HG03575 (cell line): Measurements from ENCODE around the gene LKAAEAR1.

ENCODE experiments used
- ATAC-seq: cut with Tn5 transposase; IDR thresholded peaks from one replicate; pipeline ENCODE4 v1.9.1; 2021; ENCODE audit not compliant: unreplicated experiment, insufficient number of reproducible peaks, low FRiP score; ENCODE audit errors: extremely low read depth

LKAAEAR1 gene

GRCh38 chr20:64057628-64058498 is 26.3 kb downstream of the LKAAEAR1 start:
- ATAC-seq, result no peak

DNA sequence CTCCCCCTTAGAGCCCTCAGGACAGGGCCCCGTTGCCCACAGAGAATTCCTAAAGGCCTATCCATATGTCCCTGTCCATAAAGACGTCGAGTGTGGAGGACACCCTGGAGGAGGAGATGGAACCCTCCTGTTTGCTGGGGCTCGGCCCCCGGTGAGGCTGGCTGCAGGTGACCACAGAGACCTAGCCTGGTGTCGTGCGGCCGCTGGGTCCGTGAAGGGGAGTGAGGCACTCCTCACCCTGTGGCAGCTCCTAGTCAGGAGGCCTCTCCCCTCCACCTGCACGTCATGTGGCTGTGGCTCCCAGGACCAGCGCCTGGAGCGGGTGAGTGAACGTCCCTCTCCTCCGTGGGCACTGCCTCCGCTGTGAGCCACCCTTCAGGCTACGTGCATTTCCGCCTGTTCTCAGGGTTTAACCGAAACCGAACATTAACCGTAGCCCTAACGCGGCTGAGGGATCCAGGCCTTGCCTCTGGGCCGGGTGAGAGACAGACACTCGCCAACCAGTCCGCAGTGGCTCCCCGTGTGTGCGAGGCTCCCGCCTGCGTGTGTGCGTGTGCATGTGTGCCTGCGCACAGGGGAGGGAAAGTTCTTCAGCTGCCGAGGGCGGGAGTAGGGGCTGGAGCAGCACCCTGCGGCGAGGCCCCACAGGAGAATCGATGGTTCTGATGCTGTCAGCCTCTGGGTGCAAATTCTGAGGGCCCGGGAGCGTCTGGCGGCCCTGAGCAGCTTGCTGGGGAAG is 27.1 kb downstream of the LKAAEAR1 start:
- ATAC-seq, result no peak

DNA sequence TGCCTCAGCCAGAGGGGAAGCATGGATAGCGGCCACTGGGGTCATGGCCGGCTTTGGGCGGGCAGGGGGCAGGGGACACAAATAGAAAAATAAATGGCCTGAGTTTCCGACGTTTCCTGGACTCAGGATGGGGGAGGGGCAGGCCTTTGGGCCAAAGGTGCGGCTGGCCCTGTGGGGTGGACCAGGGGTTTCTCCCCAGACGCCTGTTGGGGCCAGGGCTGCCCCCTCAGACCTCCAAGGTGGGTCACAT is 27.6 kb downstream of the LKAAEAR1 start:
- ATAC-seq, result no peak

DNA sequence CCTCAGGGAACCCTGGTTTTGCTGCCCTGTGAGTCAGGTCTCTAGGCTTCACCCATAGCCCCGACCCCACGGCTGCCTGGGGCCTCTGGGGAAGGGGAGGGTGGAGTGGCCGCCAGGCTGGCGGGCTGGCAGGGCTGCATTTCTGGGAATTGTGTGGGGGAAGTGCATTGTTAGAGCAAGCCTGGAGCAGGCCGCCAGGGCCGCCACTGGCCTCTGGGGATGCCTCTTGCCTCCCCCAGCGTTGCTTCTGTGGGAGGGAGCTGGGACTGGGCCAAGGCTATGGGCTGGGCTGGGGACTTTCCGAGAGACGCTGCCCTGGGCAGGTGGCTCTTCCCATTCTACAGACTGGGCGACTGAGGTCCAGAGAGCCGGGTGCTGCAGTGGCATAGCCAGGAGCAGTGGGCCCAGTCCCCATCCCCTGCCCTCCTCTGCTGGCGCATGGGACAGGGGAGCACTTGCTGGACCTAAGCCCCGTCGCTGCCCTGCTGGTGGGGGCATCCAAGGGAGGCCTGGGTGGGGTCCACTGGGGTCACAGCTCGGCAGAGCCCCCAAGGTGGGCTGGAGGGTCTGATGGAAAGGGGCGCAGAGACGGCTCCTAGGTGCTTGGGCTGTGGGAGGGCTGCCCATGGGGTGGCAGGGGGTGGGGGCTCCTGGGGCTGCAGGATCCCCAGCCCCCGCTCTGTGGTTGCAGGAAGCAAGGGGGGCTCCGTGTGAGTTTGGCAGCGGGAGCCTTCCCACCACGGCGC is 28.1 kb downstream of the LKAAEAR1 start:
- ATAC-seq, result no peak

- no peak for ATAC-seq
Measured at GRCh38 chr20:64055396-64055892, 28.8 kb downstream of the LKAAEAR1 start.

DNA sequence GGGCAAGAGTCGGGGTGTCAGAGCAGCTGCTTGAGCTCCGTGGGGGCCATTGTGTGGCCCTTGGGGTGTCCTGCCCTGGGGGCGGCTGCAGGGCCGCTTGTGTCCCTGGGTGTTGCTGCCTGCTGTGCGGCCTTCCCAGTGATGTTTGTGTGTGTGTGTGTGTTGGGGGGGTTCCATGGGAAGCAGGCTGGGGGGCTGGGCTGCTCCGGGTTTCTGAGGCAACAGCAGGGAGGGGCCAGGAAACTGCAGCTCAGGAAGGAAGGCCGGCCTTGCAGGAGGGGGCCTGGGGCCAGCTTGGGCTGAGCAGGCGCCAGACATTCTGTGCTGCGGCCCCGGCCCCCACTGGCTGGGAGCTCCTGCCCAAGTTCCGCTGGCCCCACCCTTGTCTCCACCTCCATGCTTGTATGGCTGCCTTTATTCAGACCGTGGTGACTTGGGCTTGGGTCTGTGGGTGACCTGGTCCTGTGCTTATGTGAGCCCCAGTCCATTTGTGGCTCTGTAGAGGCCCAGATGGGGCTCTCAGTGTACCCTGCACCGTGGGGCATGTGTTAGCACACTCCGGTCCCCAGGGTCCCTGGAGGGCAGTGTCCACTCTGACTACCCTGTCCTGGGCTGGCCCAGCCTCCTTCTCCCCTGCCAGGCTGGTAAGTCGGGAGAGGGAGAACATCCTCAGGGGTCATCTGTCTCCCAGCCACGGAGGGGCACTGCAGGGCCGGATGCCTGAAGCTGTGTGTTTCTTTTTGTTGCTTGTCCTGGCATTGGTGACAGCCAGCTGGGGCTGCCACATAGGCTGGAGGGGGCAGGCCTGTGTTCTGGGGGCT is 30.1 kb downstream of the LKAAEAR1 start:
- ATAC-seq, result no peak

GRCh38 chr20:64052987-64053840 is 31.0 kb downstream of the LKAAEAR1 start:
- no peak for ATAC-seq

DNA sequence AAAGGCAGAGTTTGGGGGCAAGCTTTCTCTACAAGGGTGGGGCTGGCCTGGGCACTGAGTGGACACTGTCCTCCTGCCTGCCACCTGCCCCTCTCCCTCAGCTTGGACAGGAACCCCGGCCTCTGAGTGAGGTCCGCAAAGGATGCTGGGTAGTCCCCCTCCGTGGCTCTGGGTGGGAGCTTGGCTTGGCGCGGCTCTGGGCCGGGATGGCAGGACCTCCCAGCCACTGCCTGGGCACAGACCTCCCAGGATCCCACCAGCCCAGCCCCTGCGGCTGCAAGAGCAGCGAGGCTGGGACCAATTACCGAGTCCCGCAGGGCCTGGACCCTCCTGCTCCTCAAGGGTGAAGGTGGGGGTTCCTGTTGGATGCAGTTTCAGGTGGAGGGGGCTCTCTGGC is 31.9 kb downstream of the LKAAEAR1 start:
- ATAC-seq, result no peak

DNA sequence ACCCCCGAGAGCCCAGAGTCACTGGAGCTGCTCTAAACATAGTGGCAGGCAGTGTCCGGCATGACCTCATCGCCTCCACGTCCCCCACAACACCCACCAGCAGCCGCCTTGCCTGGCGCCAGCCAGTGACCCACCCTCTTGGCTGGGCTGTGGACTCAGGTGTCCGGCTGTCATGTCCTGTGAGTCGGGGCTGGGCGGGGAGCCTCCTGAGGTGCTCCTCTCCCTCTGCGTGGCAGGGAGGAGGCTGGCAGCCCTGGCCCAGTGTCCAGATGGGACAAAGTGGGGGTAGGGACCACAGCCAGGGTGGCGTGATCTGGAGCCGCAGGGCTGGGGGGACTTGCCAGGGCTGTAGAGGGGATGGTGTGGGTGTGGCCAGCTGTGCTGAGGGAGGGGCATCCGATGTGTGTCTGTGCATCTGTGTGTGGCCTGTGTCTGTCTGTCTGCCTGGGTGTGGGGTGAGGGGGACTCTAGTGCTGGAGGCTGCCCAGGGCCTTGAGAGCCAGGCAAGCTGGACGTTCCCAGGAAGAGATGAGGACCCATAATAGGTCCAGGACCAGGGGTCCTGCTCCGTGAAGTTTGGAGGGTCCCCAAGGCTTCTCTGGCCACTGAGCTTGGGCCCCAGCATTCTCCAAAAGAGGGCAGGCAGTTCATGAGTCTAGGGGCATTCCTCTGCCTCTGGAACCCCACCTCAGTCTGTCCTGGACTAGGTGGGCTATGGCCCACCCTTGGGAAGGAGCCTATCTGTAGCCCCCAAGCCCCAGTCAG is 32.5 kb downstream of the LKAAEAR1 start:
- ATAC-seq, result no peak

GRCh38 chr20:64051033-64051452 is 33.2 kb downstream of the LKAAEAR1 start:
- ATAC-seq, result no peak

- no peak for ATAC-seq
Measured at GRCh38 chr20:64050261-64051032, 33.8 kb downstream of the LKAAEAR1 start.

GRCh38 chr20:64049878-64050260 is 34.3 kb downstream of the LKAAEAR1 start:
- no peak for ATAC-seq

DNA sequence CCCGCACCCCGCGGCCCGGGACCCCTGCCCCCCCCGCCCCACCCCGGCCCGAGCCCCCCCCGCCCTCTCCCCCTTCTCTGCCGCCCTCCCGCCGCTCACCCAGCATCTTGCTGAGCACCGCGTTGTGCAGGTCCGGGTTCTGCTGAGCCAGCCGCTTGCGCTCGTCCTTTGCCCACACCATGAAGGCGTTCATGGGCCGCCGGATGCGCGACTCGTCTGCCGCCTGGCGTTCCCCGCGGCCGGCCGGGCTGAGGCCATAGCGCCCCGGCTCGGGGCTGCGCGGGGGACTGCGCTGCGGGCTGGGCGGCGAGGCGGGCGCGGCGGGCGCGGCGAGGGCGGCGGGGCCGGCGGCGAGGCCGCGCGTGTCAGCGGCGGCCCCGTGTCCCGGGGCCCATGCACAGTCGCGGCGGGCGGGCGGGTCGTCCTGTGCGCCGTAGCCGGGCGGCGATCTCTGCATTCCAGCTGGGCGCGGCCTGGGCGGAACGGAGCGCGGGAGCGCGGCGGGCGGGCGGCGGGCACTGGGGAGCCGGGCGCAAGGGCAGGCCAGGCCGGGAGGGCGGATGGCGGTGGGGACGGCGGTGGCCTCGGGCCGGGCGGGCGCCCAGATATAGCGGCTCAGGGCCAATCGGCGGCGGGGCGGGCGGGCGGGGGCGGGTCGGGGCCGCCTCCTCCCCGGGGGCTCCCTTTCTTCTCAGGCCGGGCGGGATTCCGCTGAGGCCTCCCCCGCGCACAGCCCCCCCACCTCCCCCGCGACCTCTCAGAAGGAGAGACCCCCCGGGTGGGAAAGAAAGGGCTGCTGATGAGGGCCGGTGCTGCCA is 34.9 kb downstream of the LKAAEAR1 start, which contains the start of gene SOX18:
SOX18 (minus strand) TSS at position 580 of the 818 bp plus-strand sequence; CDS start at position 457, 123 bp downstream.
- no peak for ATAC-seq

- no peak for ATAC-seq
Measured at GRCh38 chr20:64048402-64049044, 35.7 kb downstream of the LKAAEAR1 start.

DNA sequence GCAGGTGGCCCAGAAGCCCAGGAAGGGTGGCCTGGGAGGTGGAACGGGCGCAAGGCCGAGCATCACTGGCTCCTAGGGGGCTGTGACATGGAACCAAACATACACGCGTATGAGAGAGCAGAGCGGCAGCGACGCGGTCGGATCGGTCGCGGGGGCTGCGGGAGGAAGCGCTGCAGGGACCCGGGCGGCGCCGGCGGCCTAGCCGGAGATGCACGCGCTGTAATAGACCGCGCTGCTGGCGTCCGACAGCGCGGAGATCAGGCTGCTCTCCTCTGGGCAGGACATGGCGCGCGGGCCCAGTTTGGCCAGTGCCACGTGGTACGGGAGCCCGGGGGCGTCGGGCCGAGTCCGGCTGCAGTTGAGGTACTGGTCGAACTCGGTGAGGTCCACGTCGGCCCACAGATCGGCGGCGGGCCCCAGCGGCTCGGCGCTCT is 36.2 kb downstream of the LKAAEAR1 start:
- ATAC-seq, result no peak
